ENCODE results near the gene RDM1.
"Not testable (repeated sequence)": the region's sequence is repeated elsewhere in the genome, so short reads cannot be mapped to it uniquely, and the experiment has no call there.

The RDM1 gene

DNA sequence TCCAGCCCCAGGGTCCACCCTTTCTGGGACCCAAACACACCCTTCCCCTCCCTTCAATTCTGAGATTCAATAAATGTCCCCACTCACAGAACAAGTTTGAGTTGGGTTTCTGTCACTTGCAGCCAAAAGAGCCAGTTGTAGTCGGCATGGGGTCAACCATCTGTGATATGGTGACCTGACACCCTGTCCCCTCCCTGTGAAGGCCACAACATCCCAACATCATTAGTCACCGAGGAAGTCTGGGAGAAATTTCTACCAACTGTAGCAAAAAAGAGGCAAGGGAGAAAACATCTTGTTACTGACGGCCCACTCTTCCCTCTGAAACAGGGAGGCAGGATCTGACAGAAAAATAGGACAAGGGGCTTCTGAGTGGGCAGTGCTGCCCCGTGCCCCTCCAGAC is 13.6 kb upstream of the RDM1 start:
- H4K20me1 ChIP-seq (ENCODE audit: low read depth, low read length) = no peaks in the 10 kb centered on the region
- no peaks in the 10 kb centered on the region for H3F3A ChIP-seq (ENCODE audit: insufficient read depth)
- H3K27ac ChIP-seq (ENCODE audit: low read depth, low read length) = no peak overlapping the region
- no peak overlapping the region for H3K9ac ChIP-seq (ENCODE audit: low read length)
- no peaks in the 10 kb centered on the region for H3K36me3 ChIP-seq (ENCODE audit: low read length)
- TF ChIP-seq EZH2phosphoT487 (conservative IDR thresholded peaks at IDR 0.05; ENCODE audit: low read length) = no peak
- TF ChIP-seq, protein P1, sequence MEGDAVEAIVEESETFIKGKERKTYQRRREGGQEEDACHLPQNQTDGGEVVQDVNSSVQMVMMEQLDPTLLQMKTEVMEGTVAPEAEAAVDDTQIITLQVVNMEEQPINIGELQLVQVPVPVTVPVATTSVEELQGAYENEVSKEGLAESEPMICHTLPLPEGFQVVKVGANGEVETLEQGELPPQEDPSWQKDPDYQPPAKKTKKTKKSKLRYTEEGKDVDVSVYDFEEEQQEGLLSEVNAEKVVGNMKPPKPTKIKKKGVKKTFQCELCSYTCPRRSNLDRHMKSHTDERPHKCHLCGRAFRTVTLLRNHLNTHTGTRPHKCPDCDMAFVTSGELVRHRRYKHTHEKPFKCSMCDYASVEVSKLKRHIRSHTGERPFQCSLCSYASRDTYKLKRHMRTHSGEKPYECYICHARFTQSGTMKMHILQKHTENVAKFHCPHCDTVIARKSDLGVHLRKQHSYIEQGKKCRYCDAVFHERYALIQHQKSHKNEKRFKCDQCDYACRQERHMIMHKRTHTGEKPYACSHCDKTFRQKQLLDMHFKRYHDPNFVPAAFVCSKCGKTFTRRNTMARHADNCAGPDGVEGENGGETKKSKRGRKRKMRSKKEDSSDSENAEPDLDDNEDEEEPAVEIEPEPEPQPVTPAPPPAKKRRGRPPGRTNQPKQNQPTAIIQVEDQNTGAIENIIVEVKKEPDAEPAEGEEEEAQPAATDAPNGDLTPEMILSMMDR (IDR thresholded peaks at IDR 0.05; ENCODE audit: insufficient read depth, low read length, poor library complexity, severe bottlenecking) = no peak
- no peak overlapping the region for H2AFZ ChIP-seq (ENCODE audit: low read depth, low read length, severe bottlenecking)
- no peaks in the 10 kb centered on the region for H3K9me2 ChIP-seq (replicated peaks; ENCODE audit: insufficient read depth, low read length)
- no peak overlapping the region for H3K4me3 ChIP-seq (ENCODE audit: insufficient read depth, low read length, poor library complexity, severe bottlenecking)
- no peaks in the 10 kb centered on the region for H3K27me3 ChIP-seq (ENCODE audit: low read length)
- no peaks in the 10 kb centered on the region for H3K79me2 ChIP-seq (ENCODE audit: insufficient read depth, low read length)
- no peak overlapping the region for H3K4me2 ChIP-seq (ENCODE audit: low read depth, low read length, poor library complexity, severe bottlenecking)
- no peaks in the 10 kb centered on the region for H3K9me3 ChIP-seq (ENCODE audit: insufficient read depth, low read length)

DNA sequence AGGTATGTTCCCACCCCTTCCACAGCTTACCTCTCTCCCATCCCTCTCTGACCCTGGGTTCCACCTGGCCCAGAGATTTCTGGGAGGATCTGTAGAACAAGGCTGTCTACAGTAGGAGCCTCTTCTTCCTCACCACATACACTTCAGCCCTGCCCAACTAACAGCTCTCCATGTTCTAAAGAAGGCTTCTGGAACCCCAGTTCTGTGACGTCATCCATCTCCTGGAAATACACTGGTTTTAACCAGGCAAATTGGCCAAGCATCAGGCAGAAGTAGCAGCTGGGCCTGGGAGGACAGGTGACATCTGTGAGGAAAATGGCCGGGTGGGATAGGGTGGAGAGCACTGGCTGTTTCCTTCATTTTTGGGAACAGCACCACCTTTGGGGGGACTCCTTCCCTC is 13.0 kb upstream of the RDM1 start, which contains the start of gene LYZL6:
Gene LYZL6, minus strand, starts transcription at position 177 of the 400 bp plus-strand sequence. CDS start 4,357 bp downstream, outside the sequence.
- no peaks in the 10 kb centered on the region for H3K79me2 ChIP-seq (ENCODE audit: insufficient read depth, low read length)
- H3K9ac ChIP-seq (ENCODE audit: low read length) = no peak within 1 kb of the TSS
- no peak within 1 kb of the TSS for H3K27ac ChIP-seq (ENCODE audit: low read depth, low read length)
- H3K4me3 ChIP-seq (ENCODE audit: insufficient read depth, low read length, poor library complexity, severe bottlenecking) = no peak within 1 kb of the TSS
- H3F3A ChIP-seq (ENCODE audit: insufficient read depth) = no peaks in the 10 kb centered on the region
- no peak for TF ChIP-seq EZH2phosphoT487 (conservative IDR thresholded peaks at IDR 0.05; ENCODE audit: low read length)
- TF ChIP-seq, protein P1 (IDR thresholded peaks at IDR 0.05; ENCODE audit: insufficient read depth, low read length, poor library complexity, severe bottlenecking) = no peak
- H4K20me1 ChIP-seq (ENCODE audit: low read depth, low read length) = no peaks in the 10 kb centered on the region
- no peaks in the 10 kb centered on the region for H3K27me3 ChIP-seq (ENCODE audit: low read length)
- no peaks in the 10 kb centered on the region for H3K9me3 ChIP-seq (ENCODE audit: insufficient read depth, low read length)
- H3K36me3 ChIP-seq (ENCODE audit: low read length) = no peaks in the 10 kb centered on the region
- H3K4me2 ChIP-seq (ENCODE audit: low read depth, low read length, poor library complexity, severe bottlenecking) = no peak within 1 kb of the TSS
- H2AFZ ChIP-seq (ENCODE audit: low read depth, low read length, severe bottlenecking) = no peak within 1 kb of the TSS
- H3K9me2 ChIP-seq (replicated peaks; ENCODE audit: insufficient read depth, low read length) = no peaks in the 10 kb centered on the region

DNA sequence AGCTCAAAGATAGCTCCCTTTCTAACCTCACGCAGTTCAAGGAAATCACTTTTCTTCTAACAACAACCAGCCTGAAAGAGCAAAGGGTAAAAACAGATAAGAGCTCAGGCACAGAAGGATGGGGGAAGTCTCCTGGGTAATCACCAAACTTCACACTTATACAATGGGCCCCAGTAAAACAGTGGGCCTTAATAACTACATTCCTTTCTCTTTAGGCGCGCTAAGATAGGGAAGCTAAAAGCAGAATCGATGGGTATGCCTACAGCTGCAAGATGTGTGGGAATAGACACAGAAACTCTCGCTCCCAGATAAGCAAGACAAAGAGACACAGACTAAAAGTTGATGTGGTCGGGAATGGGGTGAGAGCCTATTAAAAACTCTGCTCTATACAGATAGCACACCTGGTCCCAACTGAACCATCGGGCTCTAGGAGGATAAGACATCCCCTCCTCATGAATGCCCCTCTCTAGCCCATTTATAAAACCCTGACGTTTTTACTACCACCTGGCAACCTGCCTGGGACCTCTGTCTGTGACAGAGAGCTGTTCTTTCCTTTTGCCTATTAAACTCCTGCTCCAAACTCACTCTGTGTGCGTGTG is 12.1 kb upstream of the RDM1 start:
- no peak overlapping the region for H3K9ac ChIP-seq (ENCODE audit: low read length)
- no peak overlapping the region for H3K4me2 ChIP-seq (ENCODE audit: low read depth, low read length, poor library complexity, severe bottlenecking)
- no peaks in the 10 kb centered on the region for H3K79me2 ChIP-seq (ENCODE audit: insufficient read depth, low read length)
- H3K36me3 ChIP-seq (ENCODE audit: low read length) = no peaks in the 10 kb centered on the region
- H3F3A ChIP-seq (ENCODE audit: insufficient read depth) = no peaks in the 10 kb centered on the region
- H3K9me3 ChIP-seq (ENCODE audit: insufficient read depth, low read length) = no peaks in the 10 kb centered on the region
- TF ChIP-seq EZH2phosphoT487 (conservative IDR thresholded peaks at IDR 0.05; ENCODE audit: low read length) = no peak
- TF ChIP-seq, protein P1 (IDR thresholded peaks at IDR 0.05; ENCODE audit: insufficient read depth, low read length, poor library complexity, severe bottlenecking) = no peak
- H3K27ac ChIP-seq (ENCODE audit: low read depth, low read length) = no peak overlapping the region
- H4K20me1 ChIP-seq (ENCODE audit: low read depth, low read length) = no peaks in the 10 kb centered on the region
- H3K27me3 ChIP-seq (ENCODE audit: low read length) = no peaks in the 10 kb centered on the region
- no peak overlapping the region for H3K4me3 ChIP-seq (ENCODE audit: insufficient read depth, low read length, poor library complexity, severe bottlenecking)
- no peaks in the 10 kb centered on the region for H3K9me2 ChIP-seq (replicated peaks; ENCODE audit: insufficient read depth, low read length)
- H2AFZ ChIP-seq (ENCODE audit: low read depth, low read length, severe bottlenecking) = no peak overlapping the region

DNA sequence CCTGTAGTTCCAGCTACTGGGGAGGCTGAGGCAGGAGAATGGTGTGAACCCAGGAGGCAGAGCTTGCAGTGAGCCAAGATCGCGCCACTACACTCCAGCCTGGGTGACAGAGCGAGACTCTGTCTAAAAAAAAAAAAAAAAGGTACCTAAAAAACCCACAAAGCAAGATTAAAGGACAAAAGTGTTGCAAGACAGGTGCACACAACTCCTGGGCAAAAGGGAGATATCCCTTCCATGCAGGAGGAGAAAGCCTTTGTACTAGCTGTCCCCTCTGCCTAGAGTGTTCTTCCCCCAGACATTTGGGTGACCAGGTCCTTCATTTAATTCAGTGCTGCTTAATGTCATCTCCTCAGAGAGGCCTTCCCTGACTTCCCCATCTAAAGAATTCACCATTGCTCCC is 7.9 kb upstream of the RDM1 start:
- not testable (repeated sequence) for H3K27ac ChIP-seq (ENCODE audit: low read depth, low read length); H3K9me3 ChIP-seq (ENCODE audit: insufficient read depth, low read length); H3K9ac ChIP-seq (ENCODE audit: low read length); H3K9me2 ChIP-seq (replicated peaks; ENCODE audit: insufficient read depth, low read length); H4K20me1 ChIP-seq (ENCODE audit: low read depth, low read length); H3K79me2 ChIP-seq (ENCODE audit: insufficient read depth, low read length); H3K36me3 ChIP-seq (ENCODE audit: low read length); H3K27me3 ChIP-seq (ENCODE audit: low read length); H3F3A ChIP-seq (ENCODE audit: insufficient read depth); H2AFZ ChIP-seq (ENCODE audit: low read depth, low read length, severe bottlenecking); H3K4me3 ChIP-seq (ENCODE audit: insufficient read depth, low read length, poor library complexity, severe bottlenecking); H3K4me2 ChIP-seq (ENCODE audit: low read depth, low read length, poor library complexity, severe bottlenecking)

All from SU-DHL-6 (cell line).